Measurements from ENCODE around the gene PKMYT1. TPM values are rescaled to one million over a fixed set of nuclear protein-coding genes. Genes with fewer than 3 reads are reported as not detected.

Gene PKMYT1
- polyA plus RNA-seq, 1 donor from 2014 or later = 2.9 TPM

DNA sequence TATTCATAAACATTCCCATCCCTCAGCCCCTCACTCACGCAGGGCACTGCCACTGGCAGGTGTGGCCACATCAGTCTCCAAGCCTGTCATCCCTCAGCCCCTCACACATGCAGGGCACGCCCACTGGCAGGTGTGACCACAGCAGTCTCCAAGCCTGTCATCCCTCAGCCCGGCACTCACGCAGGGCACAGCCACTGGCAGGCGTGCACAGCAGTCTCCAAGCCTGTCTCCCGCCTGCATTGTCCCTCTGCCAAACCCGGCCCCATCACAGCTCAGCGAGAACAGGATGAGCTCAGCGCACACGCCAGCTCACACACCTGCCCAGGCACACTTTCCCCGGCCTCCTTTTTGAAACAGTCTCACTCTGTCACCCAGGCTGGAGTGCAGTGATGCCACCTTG is 27.6 kb downstream of the PKMYT1 start:
- H3K9ac ChIP-seq (ENCODE audit: low read length) = no peak overlapping the region
- H3K9me2 ChIP-seq (ENCODE audit: insufficient read depth, low read length) = no peaks in the 10 kb centered on the region
- H3F3A ChIP-seq (ENCODE audit: insufficient read depth, low read length, poor library complexity, severe bottlenecking) = no peaks in the 10 kb centered on the region
- H3K27ac ChIP-seq (ENCODE audit: low read length) = no peak overlapping the region
- no peak overlapping the region for H3K4me2 ChIP-seq (ENCODE audit: low read length)
- no peak for TF ChIP-seq EZH2 (IDR thresholded peaks at IDR 0.05; ENCODE audit: borderline replicate concordance, insufficient read depth, low read length, poor library complexity, severe bottlenecking)
- no peak for TF ChIP-seq CTCF (IDR thresholded peaks at IDR 0.05; ENCODE audit: poor library complexity, severe bottlenecking)
- no peak for TF ChIP-seq MXI1 (conservative IDR thresholded peaks at IDR 0.05; ENCODE audit: poor library complexity, severe bottlenecking)
- no peak for TF ChIP-seq EP300 (conservative IDR thresholded peaks at IDR 0.05; ENCODE audit: poor library complexity, severe bottlenecking)
- no peak for TF ChIP-seq POLR2AphosphoS5 (IDR thresholded peaks at IDR 0.05)
- TF ChIP-seq SMC3 (conservative IDR thresholded peaks at IDR 0.05; ENCODE audit: poor library complexity) = no peak
- no peak for TF ChIP-seq TAF1 (IDR thresholded peaks at IDR 0.05; ENCODE audit: low read depth)
- TF ChIP-seq, protein P1, sequence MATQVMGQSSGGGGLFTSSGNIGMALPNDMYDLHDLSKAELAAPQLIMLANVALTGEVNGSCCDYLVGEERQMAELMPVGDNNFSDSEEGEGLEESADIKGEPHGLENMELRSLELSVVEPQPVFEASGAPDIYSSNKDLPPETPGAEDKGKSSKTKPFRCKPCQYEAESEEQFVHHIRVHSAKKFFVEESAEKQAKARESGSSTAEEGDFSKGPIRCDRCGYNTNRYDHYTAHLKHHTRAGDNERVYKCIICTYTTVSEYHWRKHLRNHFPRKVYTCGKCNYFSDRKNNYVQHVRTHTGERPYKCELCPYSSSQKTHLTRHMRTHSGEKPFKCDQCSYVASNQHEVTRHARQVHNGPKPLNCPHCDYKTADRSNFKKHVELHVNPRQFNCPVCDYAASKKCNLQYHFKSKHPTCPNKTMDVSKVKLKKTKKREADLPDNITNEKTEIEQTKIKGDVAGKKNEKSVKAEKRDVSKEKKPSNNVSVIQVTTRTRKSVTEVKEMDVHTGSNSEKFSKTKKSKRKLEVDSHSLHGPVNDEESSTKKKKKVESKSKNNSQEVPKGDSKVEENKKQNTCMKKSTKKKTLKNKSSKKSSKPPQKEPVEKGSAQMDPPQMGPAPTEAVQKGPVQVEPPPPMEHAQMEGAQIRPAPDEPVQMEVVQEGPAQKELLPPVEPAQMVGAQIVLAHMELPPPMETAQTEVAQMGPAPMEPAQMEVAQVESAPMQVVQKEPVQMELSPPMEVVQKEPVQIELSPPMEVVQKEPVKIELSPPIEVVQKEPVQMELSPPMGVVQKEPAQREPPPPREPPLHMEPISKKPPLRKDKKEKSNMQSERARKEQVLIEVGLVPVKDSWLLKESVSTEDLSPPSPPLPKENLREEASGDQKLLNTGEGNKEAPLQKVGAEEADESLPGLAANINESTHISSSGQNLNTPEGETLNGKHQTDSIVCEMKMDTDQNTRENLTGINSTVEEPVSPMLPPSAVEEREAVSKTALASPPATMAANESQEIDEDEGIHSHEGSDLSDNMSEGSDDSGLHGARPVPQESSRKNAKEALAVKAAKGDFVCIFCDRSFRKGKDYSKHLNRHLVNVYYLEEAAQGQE (IDR thresholded peaks at IDR 0.05; ENCODE audit: borderline replicate concordance) = no peak
- no peak for TF ChIP-seq RAD21 (conservative IDR thresholded peaks at IDR 0.05)
- H3K36me3 ChIP-seq (ENCODE audit: insufficient read depth, low read length) = no peaks in the 10 kb centered on the region
- H3K79me2 ChIP-seq (replicated peaks; ENCODE audit: insufficient read depth, low read length) = no peaks in the 10 kb centered on the region
- no peak overlapping the region for H3K4me3 ChIP-seq (ENCODE audit: low read length)
- no peak overlapping the region for H2AFZ ChIP-seq (ENCODE audit: low read depth, low read length)
- H3K27me3 ChIP-seq (ENCODE audit: insufficient read depth, low read depth, low read length) = no peaks in the 10 kb centered on the region
- H4K20me1 ChIP-seq (ENCODE audit: insufficient read depth) = no peaks in the 10 kb centered on the region
- H3K9me3 ChIP-seq (ENCODE audit: low read length) = no peaks in the 10 kb centered on the region

DNA sequence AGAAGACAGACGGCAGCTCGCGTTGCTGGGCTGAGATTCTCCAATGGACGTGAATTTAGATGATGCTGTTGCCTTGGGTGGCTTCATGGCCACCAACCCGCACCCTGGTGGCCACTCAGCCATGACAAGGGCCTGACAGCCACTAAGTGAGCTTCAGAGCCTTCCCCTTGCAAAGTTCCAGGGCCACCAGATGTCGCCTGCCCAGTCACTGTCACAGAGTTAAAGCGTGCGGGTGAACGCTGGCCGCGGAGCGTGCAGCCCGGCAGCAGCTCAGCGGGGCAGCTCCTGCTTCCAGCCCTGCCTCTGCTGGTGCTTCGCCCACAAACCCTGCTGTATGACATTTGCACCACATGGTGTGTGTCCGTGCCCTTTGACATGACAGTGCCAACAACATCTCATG is 29.5 kb downstream of the PKMYT1 start:
- no peak overlapping the region for H3K27ac ChIP-seq (ENCODE audit: low read length)
- H3K4me2 ChIP-seq (ENCODE audit: low read length) = no peak overlapping the region
- no peaks in the 10 kb centered on the region for H3K27me3 ChIP-seq (ENCODE audit: insufficient read depth, low read depth, low read length)
- H3K9me3 ChIP-seq (ENCODE audit: low read length) = no peaks in the 10 kb centered on the region
- peaks cover 9% of the 10 kb centered on the region for H3K36me3 ChIP-seq (ENCODE audit: insufficient read depth, low read length)
- no peak overlapping the region for H3K4me3 ChIP-seq (ENCODE audit: low read length)
- H3K9ac ChIP-seq (ENCODE audit: low read length) = no peak overlapping the region
- no peaks in the 10 kb centered on the region for H3K9me2 ChIP-seq (ENCODE audit: insufficient read depth, low read length)
- H3K79me2 ChIP-seq (replicated peaks; ENCODE audit: insufficient read depth, low read length) = no peaks in the 10 kb centered on the region
- TF ChIP-seq CTCF (IDR thresholded peaks at IDR 0.05; ENCODE audit: poor library complexity, severe bottlenecking) (no peak), MXI1 (conservative IDR thresholded peaks at IDR 0.05; ENCODE audit: poor library complexity, severe bottlenecking) (no peak), TAF1 (IDR thresholded peaks at IDR 0.05; ENCODE audit: low read depth) (no peak), EP300 (conservative IDR thresholded peaks at IDR 0.05; ENCODE audit: poor library complexity, severe bottlenecking) (no peak), RAD21 (conservative IDR thresholded peaks at IDR 0.05) (no peak), POLR2AphosphoS5 (IDR thresholded peaks at IDR 0.05) (no peak), SMC3 (conservative IDR thresholded peaks at IDR 0.05; ENCODE audit: poor library complexity) (no peak), EZH2 (IDR thresholded peaks at IDR 0.05; ENCODE audit: borderline replicate concordance, insufficient read depth, low read length, poor library complexity, severe bottlenecking) (no peak)
- TF ChIP-seq, protein P1 (IDR thresholded peaks at IDR 0.05; ENCODE audit: borderline replicate concordance) = no peak
- no peaks in the 10 kb centered on the region for H4K20me1 ChIP-seq (ENCODE audit: insufficient read depth)
- H3F3A ChIP-seq (ENCODE audit: insufficient read depth, low read length, poor library complexity, severe bottlenecking) = no peaks in the 10 kb centered on the region
- H2AFZ ChIP-seq (ENCODE audit: low read depth, low read length) = no peak overlapping the region
